Endothelial cell of umbilical vein (primary cell): ENCODE results near the gene PIK3CB. TPM values are rescaled to one million over a fixed set of nuclear protein-coding genes. Genes with fewer than 3 reads are reported as not detected.

Experiments used
- BruUV-seq: library from RNA; stranded (reverse); fragments of 400-500 nt; replicated peaks from 2 replicates; lab custom pipeline; 2021; lab: Mats Ljungman, UMichigan
- CTCF ChIA-PET: fragments of 300-600, 350-600 bp; sonication (Branson Sonifier 250); formaldehyde crosslinking; loops from one replicate; lab custom pipeline; 2021; ENCODE audit warnings: antibody characterized with exemption, inconsistent platforms; lab: Charles Lee
- POLR2A ChIA-PET: fragments of 300-600, 350-600 bp; sonication (Branson Sonifier 250); formaldehyde crosslinking; loops from one replicate; lab custom pipeline; 2021; ENCODE audit warnings: antibody characterized with exemption, inconsistent platforms; lab: Charles Lee
- DNase-seq: peaks from one replicate; pipeline ENCODE4 v3.0.0-alpha.2; 2011; ENCODE audit warnings: low read depth, low spot score
- FAIRE-seq: peaks from 2 replicates; lab custom pipeline; 2011; peaks lifted over from hg19 to GRCh38; lab: Jason Lieb, UNC
- H2AFZ ChIP-seq: 2 replicates; pipeline ENCODE4 v1.6.0; 2012; ENCODE audit warnings: low read depth, low read length, control low read depth, inconsistent platforms
- H3K27ac ChIP-seq: 2 replicates; pipeline ENCODE4 v1.5.1; 2011; ENCODE audit warnings: low read depth, mild to moderate bottlenecking, control low read depth, low read length, moderate library complexity; ENCODE audit not compliant: insufficient read depth
- H3K27me3 ChIP-seq, 2 experiments: 2 replicates each; pipeline versions ENCODE4 v1.6.0 to v1.6.1; 2011; ENCODE audit warnings: low read length in 2 of 2, mixed read lengths in 1 of 2; ENCODE audit not compliant: control insufficient read depth in 2 of 2, insufficient read depth in 2 of 2
- H3K36me3 ChIP-seq, 2 experiments: 2 replicates in 1 of 2; 3 replicates in 1 of 2; pipeline ENCODE4 v1.5.1; 2011; ENCODE audit warnings: low read length in 2 of 2, mild to moderate bottlenecking in 1 of 2, moderate library complexity in 1 of 2; ENCODE audit not compliant: control insufficient read depth in 2 of 2, insufficient read depth in 2 of 2; ENCODE audit errors: extremely low read depth in 1 of 2
- H3K4me1 ChIP-seq: 3 replicates; pipeline ENCODE4 v1.5.1; 2011; ENCODE audit warnings: mild to moderate bottlenecking, low read length; ENCODE audit not compliant: control insufficient read depth, insufficient read depth; ENCODE audit errors: extremely low read depth
- H3K4me2 ChIP-seq: 2 replicates; pipeline ENCODE4 v1.6.1; 2011; ENCODE audit warnings: low read length, control low read depth, mixed read lengths; ENCODE audit not compliant: insufficient read depth
- H3K4me3 ChIP-seq, 3 experiments: fragments of 200-600 bp in 1 of 3; sonication (generic), shearing (Covaris generic) in 1 of 3; replicated peaks in 1 of 3; 2 replicates each; pipeline ENCODE4 v1.5.1; 2011 to 2016; ENCODE audit warnings: control low read depth in 3 of 3, low read length in 3 of 3, mild to moderate bottlenecking in 2 of 3, inconsistent platforms in 1 of 3, low read depth in 1 of 3, moderate library complexity in 1 of 3; ENCODE audit not compliant: insufficient read depth in 1 of 3
- H3K79me2 ChIP-seq: 2 replicates; pipeline ENCODE4 v1.6.0; 2012; ENCODE audit warnings: low read length, inconsistent platforms; ENCODE audit not compliant: control insufficient read depth, insufficient read depth
- H3K9ac ChIP-seq: replicated peaks from 2 replicates; pipeline ENCODE3; 2011; ENCODE audit warnings: low read length, control low read depth; ENCODE audit not compliant: insufficient read depth; ENCODE audit errors: extremely low read depth
- H3K9me1 ChIP-seq: replicated peaks from 3 replicates; pipeline ENCODE4 v1.6.0; 2011; ENCODE audit warnings: mild to moderate bottlenecking, low read length; ENCODE audit not compliant: control insufficient read depth, insufficient read depth; ENCODE audit errors: extremely low read depth
- H3K9me3 ChIP-seq: replicated peaks from 2 replicates; pipeline ENCODE4 v1.5.1; 2012; ENCODE audit warnings: low read length, inconsistent platforms; ENCODE audit not compliant: control insufficient read depth, insufficient read depth
- H4K20me1 ChIP-seq: replicated peaks from 2 replicates; pipeline ENCODE3; 2011; ENCODE audit warnings: mild to moderate bottlenecking, low read length; ENCODE audit not compliant: control insufficient read depth, insufficient read depth; ENCODE audit errors: extremely low read depth
- EZH2 ChIP-seq: IDR thresholded peaks from 2 replicates; pipeline ENCODE4 v1.6.1; 2012; ENCODE audit warnings: borderline replicate concordance, low read depth, mild to moderate bottlenecking, moderate library complexity, low read length, inconsistent platforms; ENCODE audit not compliant: severe bottlenecking
- FOS ChIP-seq: IDR thresholded peaks from 2 replicates; pipeline ENCODE4 v1.6.1; 2011; ENCODE audit warnings: mild to moderate bottlenecking, low read length, moderate library complexity, borderline replicate concordance; ENCODE audit not compliant: insufficient read depth
- GATA2 ChIP-seq: IDR thresholded peaks from 2 replicates; pipeline ENCODE4 v1.7.0; 2011; ENCODE audit warnings: low read depth, mild to moderate bottlenecking, moderate library complexity, mixed read lengths, low read length; ENCODE audit not compliant: insufficient read length, insufficient read depth
- JUN ChIP-seq: IDR thresholded peaks from 2 replicates; pipeline ENCODE4 v1.6.1; 2011; ENCODE audit warnings: borderline replicate concordance, low read depth; ENCODE audit not compliant: insufficient read length, insufficient read depth
- MYC ChIP-seq: IDR thresholded peaks from one replicate; pipeline ENCODE4 v1.6.1; 2011; ENCODE audit warnings: mild to moderate bottlenecking, low read depth, low read length
- POLR2A ChIP-seq: IDR thresholded peaks from 2 replicates; pipeline ENCODE4 v1.6.1; 2012; ENCODE audit warnings: low read depth, mild to moderate bottlenecking, control low read depth, low read length
- POLR2AphosphoS5 ChIP-seq: IDR thresholded peaks from 2 replicates; pipeline ENCODE4 v1.6.1; 2012; ENCODE audit warnings: low read depth, mild to moderate bottlenecking, control low read depth, low read length, moderate library complexity; ENCODE audit not compliant: insufficient read depth
- dilution Hi-C: fragments of 300-500 bp; cut with MboI; formaldehyde crosslinking; loops from one replicate; pipeline ENCODE4 v1.15.0; 2019; ENCODE audit warnings: low sequenced_read_pairs; ENCODE audit not compliant: extremely low pct_ligation_motif_present
- intact Hi-C: fragments of 100-400 bp; cut with micrococcal nuclease; formaldehyde crosslinking; loops from one replicate; pipeline ENCODE4 v1.10.0; 2022
- polyA plus RNA-seq, 4 experiments: library from polyadenylated mRNA; depleted of rRNA in 3 of 4; stranded (reverse) in 3 of 4; unstranded in 1 of 4; fragments of >200 nt; gene quantifications; 2 replicates each; pipeline versions ENCODE4 v1.2.1 to v1.2.3, GENCODE V29; 2011 to 2012; ENCODE audit warnings: missing spikeins in 1 of 4
- total RNA-seq: library from RNA; stranded (reverse); gene quantifications from 2 replicates; pipeline ENCODE4 v1.2.3, GENCODE V29; 2021
- TF ChIP-seq, protein P1 (sequence below): IDR thresholded peaks from 2 replicates; pipeline ENCODE4 v1.6.1; 2011; ENCODE audit not compliant: insufficient read depth, insufficient read length
- TF ChIP-seq, protein P2 (sequence below), 2 donors: IDR thresholded peaks; 1 replicate in 1 of 2; 2 replicates in 1 of 2; pipeline ENCODE4 v1.5.1; 2011; ENCODE audit warnings: low read length in 2 of 2, mild to moderate bottlenecking in 2 of 2, moderate library complexity in 2 of 2, control low read depth in 1 of 2, inconsistent platforms in 1 of 2, low read depth in 1 of 2; ENCODE audit not compliant: insufficient read depth in 1 of 2; ENCODE audit errors: extremely low read depth in 1 of 2

The PIK3CB gene
- total and polyA plus RNA-seq, 2 donors (not counting 3 experiments of a cell fraction or from before 2014, with no cell fraction given) = 9.0 to 29.8 TPM

DNA sequence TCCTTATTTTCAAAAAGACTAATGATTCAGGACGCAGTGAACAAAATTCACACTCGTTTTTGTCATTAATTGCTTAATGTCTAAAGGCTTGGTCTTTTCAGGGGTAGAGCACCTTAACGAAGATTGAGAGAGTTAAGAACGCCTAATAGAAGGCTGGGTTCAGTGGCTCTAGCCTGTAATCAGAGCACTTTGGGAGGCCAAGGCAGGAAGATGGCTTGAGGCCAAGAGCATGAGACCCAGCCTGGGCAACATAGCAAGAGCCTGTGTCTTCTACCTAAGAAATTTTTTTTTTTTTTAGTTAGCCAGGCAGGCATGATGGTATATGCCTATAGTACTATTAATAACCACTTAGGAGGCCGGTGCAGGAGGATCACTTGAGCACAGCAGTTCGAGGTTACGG lies 7.5 kb downstream of the PIK3CB start:
- no TSS peak for BruUV-seq

DNA sequence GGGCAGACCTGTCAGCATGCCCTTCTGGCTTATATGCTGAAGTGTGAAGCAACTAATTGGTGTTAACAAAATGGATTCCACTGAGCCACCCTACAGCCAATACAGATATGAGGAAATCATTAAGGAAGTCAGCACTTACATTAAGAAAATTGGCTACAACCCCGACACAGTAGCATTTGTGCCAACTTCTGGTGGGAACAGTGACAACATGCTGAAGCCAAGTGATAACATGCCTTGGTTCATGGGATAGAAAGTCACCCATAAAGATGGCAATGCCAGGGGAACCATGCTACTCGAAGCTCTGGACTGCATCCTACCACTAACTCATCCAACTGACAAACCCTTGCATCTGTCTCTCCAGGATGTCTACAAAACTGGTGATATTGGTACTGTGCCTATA lies 9.4 kb downstream of the PIK3CB start:
- no peak overlapping the region for H3K27ac ChIP-seq
- H3K4me2 ChIP-seq = no peak overlapping the region
- no peak overlapping the region for H3K4me3 ChIP-seq
- intact Hi-C loops (loop anchor here (2.0 kb wide), 1 partner anchor 89 kb away; no protein-coding TSS in a partner anchor), dilution Hi-C loops (no loop called here)
- FAIRE-seq (no peak), DNase-seq (no peak)
- no peaks in the 10 kb centered on the region for H4K20me1 ChIP-seq
- peaks cover 56% of the 10 kb centered on the region for H3K79me2 ChIP-seq
- ChIA-PET POLR2A (no interaction called here), CTCF (interaction anchor here (1.0 to 5.7 kb wide), 4 partner anchors 48 to 98 kb away, joined by 4 to 66 read pairs (median 6); no protein-coding TSS in a partner anchor)
- H3K9me1 ChIP-seq = no peaks in the 10 kb centered on the region
- BruUV-seq = no TSS peak
- no peaks in the 10 kb centered on the region for H3K9me3 ChIP-seq
- H3K27me3 ChIP-seq = no peaks in the 10 kb centered on the region
- TF ChIP-seq JUN = no peak
- TF ChIP-seq POLR2AphosphoS5 = no peak
- no peak for TF ChIP-seq EZH2
- TF ChIP-seq, protein P1, sequence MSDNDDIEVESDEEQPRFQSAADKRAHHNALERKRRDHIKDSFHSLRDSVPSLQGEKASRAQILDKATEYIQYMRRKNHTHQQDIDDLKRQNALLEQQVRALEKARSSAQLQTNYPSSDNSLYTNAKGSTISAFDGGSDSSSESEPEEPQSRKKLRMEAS = no peak
- no peak for TF ChIP-seq POLR2A
- TF ChIP-seq MYC = no peak
- TF ChIP-seq, protein P2, sequence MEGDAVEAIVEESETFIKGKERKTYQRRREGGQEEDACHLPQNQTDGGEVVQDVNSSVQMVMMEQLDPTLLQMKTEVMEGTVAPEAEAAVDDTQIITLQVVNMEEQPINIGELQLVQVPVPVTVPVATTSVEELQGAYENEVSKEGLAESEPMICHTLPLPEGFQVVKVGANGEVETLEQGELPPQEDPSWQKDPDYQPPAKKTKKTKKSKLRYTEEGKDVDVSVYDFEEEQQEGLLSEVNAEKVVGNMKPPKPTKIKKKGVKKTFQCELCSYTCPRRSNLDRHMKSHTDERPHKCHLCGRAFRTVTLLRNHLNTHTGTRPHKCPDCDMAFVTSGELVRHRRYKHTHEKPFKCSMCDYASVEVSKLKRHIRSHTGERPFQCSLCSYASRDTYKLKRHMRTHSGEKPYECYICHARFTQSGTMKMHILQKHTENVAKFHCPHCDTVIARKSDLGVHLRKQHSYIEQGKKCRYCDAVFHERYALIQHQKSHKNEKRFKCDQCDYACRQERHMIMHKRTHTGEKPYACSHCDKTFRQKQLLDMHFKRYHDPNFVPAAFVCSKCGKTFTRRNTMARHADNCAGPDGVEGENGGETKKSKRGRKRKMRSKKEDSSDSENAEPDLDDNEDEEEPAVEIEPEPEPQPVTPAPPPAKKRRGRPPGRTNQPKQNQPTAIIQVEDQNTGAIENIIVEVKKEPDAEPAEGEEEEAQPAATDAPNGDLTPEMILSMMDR (IDR thresholded peaks at IDR 0.05; ENCODE audit: extremely low read depth in 1 of 2, insufficient read depth in 1 of 2, low read depth in 1 of 2, low read length in 2 of 2) = no peak
- TF ChIP-seq FOS = no peak
- no peak for TF ChIP-seq GATA2
- peaks cover 10% of the 10 kb centered on the region for H3K4me1 ChIP-seq
- peaks cover 0 to 3% of the 10 kb centered on the region in 2 experiments for H3K36me3 ChIP-seq
- H2AFZ ChIP-seq = no peak overlapping the region
- H3K9ac ChIP-seq = no peak overlapping the region

More for the DNA sequence above, 7.5 kb downstream of the PIK3CB start:
- CTCF ChIA-PET = no interaction called here
- dilution Hi-C loops = no loop called here
- FAIRE-seq (no peak), DNase-seq (no peak)
- Histone ChIP-seq H3K4me2 (no peak overlapping the region), H3K4me1 (peaks cover 10% of the 10 kb centered on the region), H3K36me3 (peaks cover 0 to 3% of the 10 kb centered on the region in 2 experiments), H3K79me2 (peaks cover 57% of the 10 kb centered on the region), H3K9ac (no peak overlapping the region), H3K4me3 (no peak overlapping the region), H3K9me3 (no peaks in the 10 kb centered on the region), H3K27ac (no peak overlapping the region), H3K27me3 (no peaks in the 10 kb centered on the region), H3K9me1 (no peaks in the 10 kb centered on the region), H4K20me1 (no peaks in the 10 kb centered on the region), H2AFZ (no peak overlapping the region)
- POLR2A ChIA-PET = no interaction called here
- TF ChIP-seq POLR2A (no peak), JUN (no peak)
- intact Hi-C loops = no loop called here
